Cardiac fibroblast (primary cell): Measurements from ENCODE around the gene GPR143.

ENCODE experiments used
- DNase-seq, 2 donors: peaks; one replicate each; pipeline versions ENCODE4 v3.0.0 to v3.0.0-alpha.2; 2010; ENCODE audit warnings: low read depth in 2 of 2
- H3K4me3 ChIP-seq, 2 donors: replicated peaks in 1 of 2; 1 replicate in 1 of 2; 2 replicates in 1 of 2; pipeline ENCODE4 v1.5.1; 2011; ENCODE audit warnings: low read depth in 2 of 2, low read length in 2 of 2, mild to moderate bottlenecking in 2 of 2, moderate library complexity in 1 of 2
- TF ChIP-seq, protein P1 (sequence below): IDR thresholded peaks from one replicate; pipeline ENCODE4 v1.5.1; 2011; ENCODE audit warnings: low read depth, mild to moderate bottlenecking, low read length, inconsistent platforms

Gene GPR143

GRCh38 chrX:9785944-9786797, 20.5 kb upstream of the GPR143 start, which contains the start of gene SHROOM2:
Gene SHROOM2, plus strand, starts transcription at chrX:9786429. Its CDS starts 117 bp downstream, at chrX:9786546.
- H3K4me3 ChIP-seq, result peak within 1 kb of the TSS; percentile 44 to 49
- TF ChIP-seq, protein P1, sequence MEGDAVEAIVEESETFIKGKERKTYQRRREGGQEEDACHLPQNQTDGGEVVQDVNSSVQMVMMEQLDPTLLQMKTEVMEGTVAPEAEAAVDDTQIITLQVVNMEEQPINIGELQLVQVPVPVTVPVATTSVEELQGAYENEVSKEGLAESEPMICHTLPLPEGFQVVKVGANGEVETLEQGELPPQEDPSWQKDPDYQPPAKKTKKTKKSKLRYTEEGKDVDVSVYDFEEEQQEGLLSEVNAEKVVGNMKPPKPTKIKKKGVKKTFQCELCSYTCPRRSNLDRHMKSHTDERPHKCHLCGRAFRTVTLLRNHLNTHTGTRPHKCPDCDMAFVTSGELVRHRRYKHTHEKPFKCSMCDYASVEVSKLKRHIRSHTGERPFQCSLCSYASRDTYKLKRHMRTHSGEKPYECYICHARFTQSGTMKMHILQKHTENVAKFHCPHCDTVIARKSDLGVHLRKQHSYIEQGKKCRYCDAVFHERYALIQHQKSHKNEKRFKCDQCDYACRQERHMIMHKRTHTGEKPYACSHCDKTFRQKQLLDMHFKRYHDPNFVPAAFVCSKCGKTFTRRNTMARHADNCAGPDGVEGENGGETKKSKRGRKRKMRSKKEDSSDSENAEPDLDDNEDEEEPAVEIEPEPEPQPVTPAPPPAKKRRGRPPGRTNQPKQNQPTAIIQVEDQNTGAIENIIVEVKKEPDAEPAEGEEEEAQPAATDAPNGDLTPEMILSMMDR, result no peak
- peak in 1 of 2 donors; percentile 26 for DNase-seq

GRCh38 chrX:9785254-9785943, 19.8 kb upstream of the GPR143 start:
- TF ChIP-seq, protein P1, result no peak
- peak overlapping the region in 1 of 2 donors; percentile 41 for H3K4me3 ChIP-seq
- no peak for DNase-seq

DNA sequence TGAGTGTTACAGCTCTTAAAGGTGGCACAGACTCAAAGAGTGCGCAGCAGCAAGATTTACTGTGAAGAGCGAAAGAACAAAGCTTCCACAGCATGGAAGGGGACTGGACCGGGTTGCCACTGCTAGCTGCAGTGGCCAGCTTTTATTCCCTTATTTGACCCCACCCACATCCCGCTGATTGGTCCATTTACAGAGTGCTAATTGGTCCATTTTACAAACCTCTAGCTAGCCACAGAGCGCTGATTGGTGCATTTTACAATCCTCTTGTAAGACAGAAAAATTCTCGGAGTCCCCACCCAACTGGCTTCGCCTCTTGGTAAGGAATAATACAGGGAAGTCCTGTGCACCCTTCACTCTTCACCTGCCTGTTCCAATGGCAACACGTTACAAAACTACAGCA, 18.7 kb upstream of the GPR143 start:
- no peak overlapping the region for H3K4me3 ChIP-seq
- no peak for DNase-seq
- TF ChIP-seq, protein P1, result no peak

- no peak overlapping the region for H3K4me3 ChIP-seq
- DNase-seq, result no peak
- TF ChIP-seq, protein P1, result no peak
Observed at GRCh38 chrX:9781941-9782340, 16.3 kb upstream of the GPR143 start.

GRCh38 chrX:9775930-9776329, 10.3 kb upstream of the GPR143 start:
- no peak for DNase-seq
- H3K4me3 ChIP-seq, result no peak overlapping the region
- TF ChIP-seq, protein P1, result no peak

- no peak for DNase-seq
- no peak overlapping the region for H3K4me3 ChIP-seq
- TF ChIP-seq, protein P1, result no peak
Observed at GRCh38 chrX:9772943-9773342, 7.3 kb upstream of the GPR143 start.
